Measurements from ENCODE around the gene PDE6A. TPM values are rescaled to one million over a fixed set of nuclear protein-coding genes. Genes with fewer than 3 reads are reported as not detected.
"Not testable (repeated sequence)": the region's sequence is repeated elsewhere in the genome, so short reads cannot be mapped to it uniquely, and the experiment has no call there.

PDE6A gene
- total RNA-seq, 1 donor from 2014 or later, result not detected

- no peak for DNase-seq (ENCODE audit: low spot score)
Observed at GRCh38 chr5:149953436-149954121, 9.0 kb upstream of the PDE6A start.

GRCh38 chr5:149951138-149951749 is 6.7 kb upstream of the PDE6A start:
- DNase-seq (ENCODE audit: low spot score), result no peak

DNA sequence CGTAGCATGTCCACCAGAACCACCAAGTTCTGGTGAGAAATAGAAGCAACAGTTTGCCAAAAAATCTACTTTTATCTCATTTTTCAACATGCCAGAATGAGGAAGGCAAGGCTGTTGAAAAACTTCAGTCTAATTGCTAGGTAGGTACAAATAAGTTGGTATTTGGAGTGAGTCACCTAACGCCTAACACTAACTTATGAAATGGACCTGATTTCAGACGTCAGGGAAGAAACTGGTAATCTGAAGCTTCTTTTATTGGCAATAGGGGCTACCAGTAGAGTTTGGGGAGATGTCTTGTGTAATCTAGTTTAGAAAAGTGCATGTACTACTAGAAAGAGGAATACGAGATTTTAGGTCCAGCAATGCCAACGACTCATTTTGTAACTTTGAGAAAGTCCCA is 4.4 kb upstream of the PDE6A start:
- DNase-seq (ENCODE audit: low spot score), result no peak

- DNase-seq (ENCODE audit: low spot score), result no peak
Observed at GRCh38 chr5:149946118-149946517, 1.5 kb upstream of the PDE6A start.

DNA sequence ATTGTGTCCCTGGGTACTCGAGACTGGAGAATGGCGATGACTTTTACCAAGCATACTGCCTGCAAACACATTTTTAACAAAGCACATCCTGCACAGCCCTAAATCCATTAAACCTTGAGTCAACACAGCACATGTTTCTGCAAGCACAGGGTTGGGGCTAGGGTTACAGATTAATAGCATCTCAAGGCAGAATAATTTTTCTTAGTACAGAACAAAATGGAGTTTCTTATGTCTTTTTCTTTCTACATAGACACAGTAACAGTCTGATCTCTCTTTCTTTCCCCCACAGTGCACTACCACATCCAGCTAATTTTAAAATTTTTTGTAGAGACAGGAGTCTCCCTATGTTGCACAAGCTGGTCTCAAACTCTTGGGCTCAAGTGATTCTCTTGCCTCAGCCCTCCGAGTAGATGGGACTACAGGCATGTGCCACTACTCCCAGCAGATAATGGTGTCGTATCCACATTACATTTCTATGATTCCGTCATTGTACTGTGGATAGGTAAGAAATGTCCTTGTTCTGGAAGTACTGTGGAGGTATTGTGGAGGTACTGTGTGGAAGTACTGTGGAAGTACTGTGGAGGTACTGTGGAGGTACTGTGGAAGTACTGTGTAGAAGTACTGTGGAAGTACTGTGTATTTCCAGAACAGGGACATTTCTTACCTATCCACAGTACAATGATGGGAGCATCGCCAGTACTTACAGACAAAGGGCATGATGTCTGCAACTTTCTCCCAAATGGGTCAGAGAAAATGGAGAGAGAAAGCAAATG is 1.2 kb downstream of the PDE6A start:
- not testable (repeated sequence) for DNase-seq (ENCODE audit: low spot score)

DNA sequence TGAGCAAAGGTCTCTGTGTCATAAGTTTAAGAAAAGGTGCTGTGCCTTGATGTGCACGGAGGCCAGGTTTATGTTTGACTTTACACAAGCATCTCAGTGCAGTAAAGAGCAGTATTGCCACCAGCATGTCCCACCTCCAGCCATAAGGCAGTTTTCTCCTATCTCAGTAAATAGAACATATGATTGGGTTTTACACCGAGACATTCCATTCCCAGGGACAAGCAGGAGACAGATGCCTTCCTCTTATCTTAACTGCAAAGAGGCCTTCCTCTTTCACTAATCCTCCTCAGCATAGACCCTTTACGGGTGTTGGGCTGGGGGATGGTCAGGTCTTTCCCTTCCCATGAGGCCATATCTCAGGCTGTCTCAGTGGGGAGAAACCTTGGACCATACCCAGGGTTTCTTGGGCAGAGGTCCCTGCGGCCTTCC is 1.8 kb downstream of the PDE6A start:
- DNase-seq (ENCODE audit: low spot score), result not testable (repeated sequence)

- DNase-seq (ENCODE audit: low spot score), result no peak
Observed at GRCh38 chr5:149942199-149942598, 2.4 kb downstream of the PDE6A start.

DNA sequence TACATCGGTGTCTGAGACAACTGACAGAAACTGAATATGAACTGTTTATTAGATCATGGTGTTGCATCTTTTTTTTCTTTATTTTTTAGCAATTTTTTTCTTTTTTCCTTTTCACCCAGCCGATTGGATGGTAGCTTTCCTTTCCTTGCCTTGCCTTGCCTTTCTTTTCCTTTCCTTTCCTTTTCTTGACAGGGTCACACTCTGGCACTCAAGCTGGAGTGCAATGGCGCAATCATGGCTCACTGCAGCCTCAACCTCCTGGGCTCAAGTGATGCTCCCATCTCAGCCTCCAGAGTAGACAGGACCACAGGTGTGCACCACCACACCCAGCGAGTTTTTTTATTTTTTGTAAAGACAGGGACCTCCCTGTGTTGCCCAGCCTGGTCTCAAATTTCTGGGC is 2.8 kb downstream of the PDE6A start:
- DNase-seq (ENCODE audit: low spot score), result no peak

GRCh38 chr5:149940941-149941644 is 3.5 kb downstream of the PDE6A start:
- no peak for DNase-seq (ENCODE audit: low spot score)

GRCh38 chr5:149940077-149940574 is 4.5 kb downstream of the PDE6A start:
- DNase-seq (ENCODE audit: low spot score), result no peak

DNA sequence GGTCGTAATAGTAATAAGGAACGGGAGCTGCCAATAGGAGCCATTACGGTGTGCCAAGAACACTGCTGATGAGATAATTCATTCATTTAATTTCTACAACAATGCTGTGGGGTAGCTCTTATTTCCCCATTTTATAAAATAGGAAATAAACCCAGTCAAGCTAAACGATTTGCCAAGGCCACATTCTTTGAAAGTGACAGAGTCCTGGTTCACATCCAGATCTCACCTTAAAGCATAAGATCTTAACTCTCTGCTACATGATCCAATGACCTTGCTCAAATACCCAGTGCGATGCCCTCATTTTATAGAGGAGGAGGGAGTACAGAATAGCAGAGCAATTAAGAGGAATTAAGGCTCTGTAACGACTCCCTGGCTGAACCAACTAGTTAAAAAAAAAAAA is 5.0 kb downstream of the PDE6A start:
- DNase-seq (ENCODE audit: low spot score), result no peak

DNA sequence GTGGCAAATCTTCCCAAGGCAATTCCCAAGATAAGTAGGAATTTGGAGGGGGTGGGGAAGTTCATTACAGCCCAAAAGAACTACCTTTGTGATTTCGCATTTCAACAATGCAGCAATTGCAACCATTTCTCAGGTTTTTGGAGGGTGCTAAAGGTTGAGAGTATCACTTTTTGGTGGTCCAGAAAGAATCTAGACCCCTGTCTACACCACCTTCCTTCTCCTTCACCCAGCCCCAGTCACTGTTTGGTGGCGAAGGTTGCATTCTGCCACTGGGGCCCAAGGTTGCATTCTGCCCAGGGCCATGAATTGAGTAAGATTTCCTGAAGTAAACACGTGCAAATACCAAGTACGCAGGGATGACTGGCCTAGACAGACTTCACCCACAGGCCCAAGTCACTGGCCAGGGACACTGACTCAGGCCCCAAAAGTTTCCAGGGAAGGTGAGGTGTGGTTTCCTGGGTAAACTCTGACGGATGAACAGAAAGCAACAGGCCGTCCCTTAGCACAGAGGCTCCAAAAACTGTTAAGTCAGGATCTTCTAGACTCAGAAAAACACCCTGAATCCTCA is 5.7 kb downstream of the PDE6A start:
- no peak for DNase-seq (ENCODE audit: low spot score)

DNA sequence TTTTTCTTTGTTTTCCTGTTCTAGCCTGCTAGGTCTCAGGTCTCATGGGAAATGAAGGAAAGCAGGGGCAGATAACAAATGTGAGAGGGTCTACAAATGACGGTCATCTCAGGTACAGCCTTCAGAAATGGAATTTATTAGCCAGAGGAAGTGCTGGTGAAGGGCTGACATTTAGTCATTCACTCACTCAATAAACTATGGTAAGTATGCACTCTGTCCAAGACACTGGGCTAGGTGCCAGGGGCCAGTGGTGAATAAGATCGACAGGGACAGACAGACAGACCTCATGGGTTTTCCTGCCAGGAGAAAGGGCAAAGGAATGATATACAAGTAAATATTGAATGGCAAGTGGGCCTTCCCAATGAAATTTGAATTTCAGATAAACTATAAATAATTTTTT is 6.3 kb downstream of the PDE6A start:
- DNase-seq (ENCODE audit: low spot score), result no peak

DNA sequence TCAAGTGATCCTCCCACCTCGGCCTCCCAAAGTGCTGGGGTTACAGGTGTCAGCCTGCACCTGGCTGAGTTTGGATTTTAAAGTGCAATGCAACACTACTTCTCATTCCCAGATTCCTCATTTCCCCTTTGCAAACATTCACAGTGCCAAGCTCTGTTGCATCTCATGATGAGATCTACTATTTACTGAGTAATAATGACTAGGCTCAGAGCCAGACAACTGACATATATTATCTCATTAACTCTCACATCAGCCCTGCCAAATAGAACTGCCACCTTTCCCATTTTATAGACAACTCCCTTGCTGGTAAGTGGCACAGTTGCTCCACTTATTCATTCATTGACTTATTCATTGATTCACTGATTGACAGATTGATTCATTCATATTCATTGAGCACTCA is 7.0 kb downstream of the PDE6A start:
- DNase-seq (ENCODE audit: low spot score), result no peak

DNA sequence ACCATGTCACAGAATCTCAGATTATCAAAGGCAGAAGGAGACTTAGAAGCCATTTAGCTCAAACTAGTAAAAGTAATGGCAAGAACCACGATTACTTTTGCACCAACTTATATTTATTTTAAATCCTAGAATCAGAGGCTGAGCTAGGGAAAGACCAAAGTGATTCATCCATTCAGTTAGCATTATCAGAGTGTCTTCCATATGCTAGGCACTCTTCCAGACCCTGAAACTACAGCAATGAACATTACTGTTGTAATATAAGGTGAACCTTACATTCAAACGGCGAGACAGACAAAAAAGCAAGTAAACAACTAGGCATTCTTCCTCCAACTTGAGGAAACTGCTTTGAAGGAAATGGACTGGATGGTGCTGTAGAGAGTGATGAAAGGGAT is 7.9 kb downstream of the PDE6A start:
- no peak for DNase-seq (ENCODE audit: low spot score)

DNA sequence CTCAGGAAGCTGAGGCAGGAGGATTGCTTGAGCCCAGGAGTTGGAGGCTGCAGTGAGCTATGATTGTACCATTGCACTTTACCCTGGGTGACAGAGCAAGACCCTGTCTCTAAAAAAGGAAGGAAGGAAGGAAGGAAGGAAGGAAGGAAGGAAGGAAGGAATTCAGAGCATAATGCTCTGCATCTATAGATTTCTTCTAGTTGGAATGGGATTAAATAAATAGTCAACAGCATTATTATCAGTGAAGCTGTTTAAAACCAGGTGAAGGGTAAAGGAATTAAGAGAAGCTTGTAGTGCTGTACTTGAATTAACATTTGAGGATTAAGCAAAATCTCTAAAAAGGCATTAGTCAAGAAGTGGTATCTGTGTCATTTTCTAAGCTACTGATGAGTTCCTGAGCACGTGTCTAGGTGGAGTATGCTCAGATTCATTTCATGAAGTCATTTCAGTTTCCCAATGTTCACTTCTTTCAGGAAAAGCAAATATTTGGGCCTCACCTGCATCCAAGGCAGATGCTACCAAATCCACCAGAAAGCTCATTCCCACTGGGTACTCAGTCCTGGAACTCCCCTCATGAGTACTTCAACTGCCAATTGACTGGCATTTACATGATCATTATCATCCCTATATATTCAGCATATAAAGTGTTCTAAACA is 8.4 kb downstream of the PDE6A start:
- no peak for DNase-seq (ENCODE audit: low spot score)

DNA sequence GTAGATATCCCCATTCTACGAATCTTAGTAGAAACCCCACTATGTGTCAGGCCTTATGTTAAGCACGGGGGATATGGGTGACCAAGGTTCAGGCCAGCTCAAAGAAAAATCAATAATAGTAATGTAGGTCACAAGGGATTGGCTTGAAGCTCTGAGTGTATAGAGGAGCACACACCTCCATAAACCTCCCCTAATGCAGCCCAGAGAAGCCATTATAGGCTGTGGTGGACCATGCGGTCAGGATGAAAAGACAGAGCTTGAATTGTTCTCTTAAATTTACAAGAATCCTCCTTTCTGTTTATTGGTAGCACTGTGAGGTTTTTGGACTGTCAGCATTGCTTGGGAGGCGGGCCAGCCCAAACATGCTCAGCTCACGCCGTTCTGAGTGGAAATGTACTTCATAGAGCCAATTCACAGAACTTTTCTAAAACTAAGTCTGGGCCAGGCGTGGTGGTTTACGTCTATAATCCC is 9.1 kb downstream of the PDE6A start:
- DNase-seq (ENCODE audit: low spot score), result no peak

- DNase-seq (ENCODE audit: low spot score), result no peak
Observed at GRCh38 chr5:149932445-149933350, 11.9 kb downstream of the PDE6A start.

- DNase-seq (ENCODE audit: low spot score), result no peak
Observed at GRCh38 chr5:149931992-149932436, 12.6 kb downstream of the PDE6A start.
